Inflammatory macrophage (primary cell): ENCODE data around the gene CPLX1.

ENCODE experiments used
- DNase-seq, 2 donors: peaks; one replicate each; pipeline ENCODE4 v3.0.0-alpha.2; 2020 to 2022

The CPLX1 gene

GRCh38 chr4:832108-832507 lies 6.2 kb upstream of the CPLX1 start:
- DNase-seq = no peak

- no peak for DNase-seq
Measured at GRCh38 chr4:831483-831805, 5.5 kb upstream of the CPLX1 start.

GRCh38 chr4:830601-831482 lies 4.9 kb upstream of the CPLX1 start:
- DNase-seq = no peak

- DNase-seq = no peak
Measured at GRCh38 chr4:829761-830600, 4.1 kb upstream of the CPLX1 start.

GRCh38 chr4:829291-829690 lies 3.4 kb upstream of the CPLX1 start:
- no peak for DNase-seq

- no peak for DNase-seq
Measured at GRCh38 chr4:828641-829271, 2.8 kb upstream of the CPLX1 start.

GRCh38 chr4:827209-828081 lies 1.5 kb upstream of the CPLX1 start:
- no peak for DNase-seq

- DNase-seq = no peak
Measured at GRCh38 chr4:826508-827208, 729 bp upstream of the CPLX1 start.

GRCh38 chr4:825063-825970 lies 612 bp downstream of the CPLX1 start:
- DNase-seq = no peak

GRCh38 chr4:824461-825062 lies 1.4 kb downstream of the CPLX1 start:
- no peak for DNase-seq

GRCh38 chr4:823761-824460 lies 2.0 kb downstream of the CPLX1 start:
- no peak for DNase-seq

GRCh38 chr4:823176-823760 lies 2.7 kb downstream of the CPLX1 start:
- no peak for DNase-seq

- no peak for DNase-seq
Measured at GRCh38 chr4:822361-823175, 3.4 kb downstream of the CPLX1 start.

- DNase-seq = no peak
Measured at GRCh38 chr4:821631-822030, 4.3 kb downstream of the CPLX1 start.

GRCh38 chr4:821181-821591 lies 4.7 kb downstream of the CPLX1 start:
- no peak for DNase-seq

GRCh38 chr4:820230-821172 lies 5.4 kb downstream of the CPLX1 start:
- no peak for DNase-seq
